GM18873 (cell line): Measurements from ENCODE around the gene ABCA5.

Experiments
- ATAC-seq: cut with Tn5 transposase; IDR thresholded peaks from one replicate; pipeline ENCODE4 v1.9.1; 2021; ENCODE audit warnings: mild to moderate bottlenecking, moderate library complexity, moderate number of reproducible peaks; ENCODE audit not compliant: unreplicated experiment, low FRiP score

Gene ABCA5

GRCh38 chr17:69268543-69269014 lies 58.4 kb downstream of the ABCA5 start:
- ATAC-seq: no peak

GRCh38 chr17:69267219-69267618 lies 59.7 kb downstream of the ABCA5 start:
- ATAC-seq: no peak

GRCh38 chr17:69265873-69266272 lies 61.1 kb downstream of the ABCA5 start:
- no peak for ATAC-seq

DNA sequence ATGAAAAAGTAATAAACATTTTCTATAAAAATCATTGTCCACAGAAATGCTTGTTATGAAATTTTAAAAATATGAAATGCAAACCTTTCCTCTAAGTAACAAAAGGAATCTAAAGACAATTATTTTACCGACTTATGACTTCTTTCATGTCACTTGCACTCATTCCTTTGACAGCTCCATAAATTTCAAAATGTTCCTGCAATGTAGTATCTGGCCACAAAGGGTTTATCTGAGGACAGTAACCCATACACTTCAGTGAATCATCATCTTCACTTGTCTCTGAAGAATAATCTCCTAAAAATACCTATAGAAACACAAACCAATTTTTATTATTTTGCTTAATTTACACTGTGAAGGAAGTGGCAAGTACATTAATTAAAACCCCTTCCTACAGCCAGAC lies 72.7 kb downstream of the ABCA5 start:
- ATAC-seq: no peak

- ATAC-seq: no peak
Measured at GRCh38 chr17:69250641-69251040, 76.3 kb downstream of the ABCA5 start.

GRCh38 chr17:69246726-69247375 lies 80.1 kb downstream of the ABCA5 start:
- ATAC-seq: peak; percentile 55

GRCh38 chr17:69246202-69246601 lies 80.7 kb downstream of the ABCA5 start:
- ATAC-seq: no peak

DNA sequence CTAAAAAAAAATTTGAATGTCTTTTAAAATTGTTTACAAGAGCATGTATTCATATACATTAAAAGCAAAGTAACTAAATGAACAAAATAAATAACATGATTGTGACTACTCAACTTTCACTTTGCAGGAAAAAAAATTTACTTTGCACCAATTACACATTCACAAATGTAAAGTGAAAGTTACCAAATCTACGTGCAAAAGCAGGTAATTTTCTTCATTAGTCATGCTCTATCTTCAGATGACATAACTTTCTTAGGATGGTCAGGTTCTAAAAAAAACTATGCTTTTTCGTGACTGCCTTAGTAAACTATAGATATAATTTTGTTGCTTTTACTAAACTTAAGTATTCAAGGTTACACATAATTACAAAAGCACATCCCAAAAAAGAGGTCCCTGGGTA lies 81.3 kb downstream of the ABCA5 start:
- no peak for ATAC-seq

GRCh38 chr17:69239611-69240600 lies 87.0 kb downstream of the ABCA5 start:
- no peak for ATAC-seq

DNA sequence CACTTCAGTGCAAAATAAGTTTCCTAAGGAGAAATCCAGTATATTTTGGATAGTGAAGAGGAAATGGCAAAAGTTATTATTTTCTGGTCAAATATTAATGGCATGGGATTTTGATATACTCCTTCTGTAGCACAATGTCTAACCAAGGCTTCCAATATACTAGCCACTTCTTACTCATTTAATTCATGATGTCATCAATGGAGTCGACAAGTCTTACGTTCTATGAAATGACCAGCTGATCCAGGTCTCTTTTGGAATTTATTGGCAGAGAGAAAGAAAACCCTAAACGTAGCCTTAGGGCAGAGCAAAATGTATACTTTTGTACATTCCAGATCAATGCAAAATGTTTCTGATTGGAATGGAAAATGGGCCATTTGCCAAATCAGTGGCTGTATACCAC lies 90.0 kb downstream of the ABCA5 start:
- ATAC-seq: no peak

DNA sequence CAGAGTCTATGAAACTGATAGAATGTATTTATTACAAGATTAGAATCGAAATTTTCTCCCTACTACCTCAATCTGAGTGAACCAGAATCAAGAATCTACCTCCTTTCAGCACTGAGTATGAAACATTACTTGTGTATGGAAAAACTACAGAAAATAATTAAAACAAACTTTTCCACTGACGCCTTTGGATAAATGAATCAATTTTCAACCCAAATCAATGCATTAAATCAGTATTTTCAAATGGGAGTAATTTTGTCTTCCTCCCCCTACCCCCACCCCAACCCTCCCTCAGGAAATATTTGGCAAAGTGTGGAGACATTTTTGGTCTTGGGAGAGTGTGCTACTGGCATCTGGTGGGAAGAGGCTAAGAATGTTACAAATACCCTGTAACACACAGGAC lies 90.5 kb downstream of the ABCA5 start:
- ATAC-seq: no peak

DNA sequence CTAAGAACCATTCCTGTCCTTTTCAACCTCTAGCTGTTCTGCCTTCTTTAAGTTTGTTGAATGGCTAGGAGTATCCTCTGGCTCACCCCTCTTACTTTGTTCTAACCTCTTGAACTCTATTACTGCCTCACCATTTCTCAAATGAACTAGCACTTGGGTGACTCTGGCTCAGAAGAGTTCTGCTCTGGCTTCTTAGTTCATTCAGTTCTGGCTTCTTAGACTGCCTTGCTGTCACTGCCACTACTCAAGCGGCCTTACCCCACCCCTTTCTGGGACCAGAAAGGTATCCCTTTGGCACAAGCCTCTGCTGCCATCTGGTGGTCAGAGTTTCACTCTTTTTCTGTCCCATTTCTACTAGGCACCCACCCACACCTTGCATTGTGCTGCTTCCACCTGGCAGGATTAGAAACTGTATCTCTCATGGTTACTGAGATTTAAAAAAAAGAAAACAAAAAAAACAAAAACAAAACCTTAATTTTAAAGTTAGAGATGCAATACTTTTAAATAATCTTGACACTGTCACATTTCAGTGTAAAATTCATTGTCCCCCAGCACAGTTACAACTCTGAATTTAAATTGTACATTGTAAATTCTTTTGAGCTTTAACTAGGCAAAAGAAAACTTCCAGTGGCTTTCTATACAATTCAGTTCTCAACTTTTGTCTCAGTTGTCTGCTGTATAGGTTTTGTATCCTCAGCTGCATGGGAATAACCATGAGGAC lies 91.4 kb downstream of the ABCA5 start:
- peak; percentile 89 for ATAC-seq

DNA sequence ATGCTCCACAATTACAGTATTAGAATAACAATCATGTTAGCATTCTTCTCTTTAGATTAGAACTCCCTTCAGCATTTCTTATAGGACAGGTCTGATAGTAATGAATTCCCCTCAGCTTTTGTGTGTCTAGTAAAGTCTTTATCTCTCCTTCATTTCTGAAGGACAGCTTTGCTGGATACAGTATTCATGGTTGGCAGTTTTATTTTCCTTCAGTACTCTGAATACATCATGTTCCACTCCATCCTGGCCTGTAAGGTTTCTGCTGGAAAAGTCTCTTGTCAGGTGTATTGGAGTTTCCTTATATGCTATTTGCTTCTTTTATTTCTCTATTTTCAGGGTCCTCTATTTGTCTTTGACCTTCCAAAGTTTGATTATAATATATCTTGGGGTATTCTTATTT lies 94.3 kb downstream of the ABCA5 start:
- no peak for ATAC-seq

- no peak for ATAC-seq
Measured at GRCh38 chr17:69231521-69231920, 95.4 kb downstream of the ABCA5 start.

GRCh38 chr17:69230939-69231338 lies 96.0 kb downstream of the ABCA5 start:
- no peak for ATAC-seq

DNA sequence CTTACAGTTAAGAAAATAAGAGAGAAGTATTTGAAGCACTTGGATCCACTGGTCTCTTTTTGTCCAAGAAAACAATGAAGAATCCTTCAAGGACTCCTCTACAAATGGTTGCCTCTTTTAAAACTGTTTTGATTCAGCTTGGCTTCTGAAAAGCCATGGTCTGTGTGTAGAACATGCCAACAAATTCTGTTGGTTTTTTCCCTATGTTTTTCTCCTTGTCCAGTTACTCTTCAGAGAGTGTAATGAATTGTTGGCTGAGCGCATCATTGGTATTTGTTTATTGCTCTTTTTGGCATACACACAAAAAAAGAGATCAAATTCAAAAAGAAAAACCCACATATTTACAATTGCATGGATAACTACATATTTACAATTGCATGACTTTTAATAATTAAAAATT lies 98.4 kb downstream of the ABCA5 start, which contains the start of gene ABCA10:
Gene ABCA10, minus strand, starts transcription at position 249 of the 400 bp plus-strand sequence. CDS start 3,466 bp downstream, outside the sequence.
- no peak for ATAC-seq

GRCh38 chr17:69228018-69228417 lies 98.9 kb downstream of the ABCA5 start:
- ATAC-seq: no peak

GRCh38 chr17:69227541-69227940 lies 99.4 kb downstream of the ABCA5 start:
- no peak for ATAC-seq

GRCh38 chr17:69223809-69224208 lies 103.1 kb downstream of the ABCA5 start:
- ATAC-seq: peak; percentile 97

GRCh38 chr17:69222707-69223258 lies 104.2 kb downstream of the ABCA5 start:
- no peak for ATAC-seq
